ENCODE data around the gene CABP7.

- no peak for TF ChIP-seq SAFB2 (CRISPR knock-in tag; IDR thresholded peaks at IDR 0.05; ENCODE audit: borderline replicate concordance, low read depth)
- TF ChIP-seq THRA (CRISPR knock-in tag; IDR thresholded peaks at IDR 0.05; ENCODE audit: borderline replicate concordance): no peak
- TF ChIP-seq ZNF292 (CRISPR knock-in tag; IDR thresholded peaks at IDR 0.05; ENCODE audit: borderline replicate concordance, low read depth): no peak
- no peak for TF ChIP-seq CCAR2 (optimal IDR thresholded peaks at IDR 0.05; ENCODE audit: low read depth, low read length)
- no peak for TF ChIP-seq HOXA7 (CRISPR knock-in tag; IDR thresholded peaks at IDR 0.05)
- TF ChIP-seq MAZ (IDR thresholded peaks at IDR 0.05; ENCODE audit: borderline replicate concordance, low read depth, low read length): no peak
- TF ChIP-seq MAZ (CRISPR knock-in tag; IDR thresholded peaks at IDR 0.05; ENCODE audit: low read depth): no peak
These were observed 1.1 kb downstream of the CABP7 start for GRCh38 chr22:29720811-29721323.
